SK-N-SH (cell line): ENCODE data around the gene TTC28.

Experiments
- JUND ChIP-seq: IDR thresholded peaks from 2 replicates; pipeline ENCODE4 v1.4.0; 2012
- POLR2AphosphoS5 ChIP-seq: IDR thresholded peaks from 2 replicates; pipeline ENCODE4 v1.6.1; 2012; ENCODE audit warnings: low read depth, low read length
- TEAD4 ChIP-seq: IDR thresholded peaks from 2 replicates; pipeline ENCODE4 v1.4.0; 2012; ENCODE audit warnings: mild to moderate bottlenecking, borderline replicate concordance; ENCODE audit not compliant: insufficient read depth
- USF2 ChIP-seq: fragments of 150-350 bp; IDR thresholded peaks from 2 replicates; pipeline ENCODE4 v1.6.1; 2017; ENCODE audit warnings: antibody characterized with exemption, low read length, low read depth, borderline replicate concordance
- TF ChIP-seq, protein P1 (sequence below): fragments of 200-600 bp; sonication (generic); IDR thresholded peaks from 2 replicates; pipeline ENCODE4 v1.6.1; 2017; ENCODE audit warnings: antibody characterized with exemption, mild to moderate bottlenecking, moderate library complexity

GRCh38 chr22:28424427-28425080, 255.1 kb downstream of the TTC28 start:
- TF ChIP-seq, protein P1, sequence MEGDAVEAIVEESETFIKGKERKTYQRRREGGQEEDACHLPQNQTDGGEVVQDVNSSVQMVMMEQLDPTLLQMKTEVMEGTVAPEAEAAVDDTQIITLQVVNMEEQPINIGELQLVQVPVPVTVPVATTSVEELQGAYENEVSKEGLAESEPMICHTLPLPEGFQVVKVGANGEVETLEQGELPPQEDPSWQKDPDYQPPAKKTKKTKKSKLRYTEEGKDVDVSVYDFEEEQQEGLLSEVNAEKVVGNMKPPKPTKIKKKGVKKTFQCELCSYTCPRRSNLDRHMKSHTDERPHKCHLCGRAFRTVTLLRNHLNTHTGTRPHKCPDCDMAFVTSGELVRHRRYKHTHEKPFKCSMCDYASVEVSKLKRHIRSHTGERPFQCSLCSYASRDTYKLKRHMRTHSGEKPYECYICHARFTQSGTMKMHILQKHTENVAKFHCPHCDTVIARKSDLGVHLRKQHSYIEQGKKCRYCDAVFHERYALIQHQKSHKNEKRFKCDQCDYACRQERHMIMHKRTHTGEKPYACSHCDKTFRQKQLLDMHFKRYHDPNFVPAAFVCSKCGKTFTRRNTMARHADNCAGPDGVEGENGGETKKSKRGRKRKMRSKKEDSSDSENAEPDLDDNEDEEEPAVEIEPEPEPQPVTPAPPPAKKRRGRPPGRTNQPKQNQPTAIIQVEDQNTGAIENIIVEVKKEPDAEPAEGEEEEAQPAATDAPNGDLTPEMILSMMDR, result no peak
- TF ChIP-seq TEAD4 (no peak), USF2 (no peak), JUND (no peak), POLR2AphosphoS5 (no peak)
